K562 (cell line): ENCODE measurements around the gene FSCN2. TPM values are rescaled to one million over a fixed set of nuclear protein-coding genes. Genes with fewer than 3 reads are reported as not detected.

Source experiments
- CTCF ChIP-seq, 3 experiments: IDR thresholded peaks in 2 of 3; conservative IDR thresholded peaks in 1 of 3; 2 replicates each; pipeline ENCODE4 v1.5.1; 2011 to 2012; ENCODE audit warnings: low read length in 3 of 3, mild to moderate bottlenecking in 3 of 3, control low read depth in 2 of 3, improper control_type of control experiment in 1 of 3, inconsistent platforms in 1 of 3, low read depth in 1 of 3, mixed read lengths in 1 of 3, moderate library complexity in 1 of 3; ENCODE audit not compliant: insufficient read depth in 2 of 3
- ESRRB ChIP-seq: fragments of 250-450 bp; sonication (Bioruptor Pico); IDR thresholded peaks from 2 replicates; pipeline ENCODE4 v1.5.0; 2020; ENCODE audit warnings: mild to moderate bottlenecking, moderate library complexity, borderline replicate concordance
- ETV1 ChIP-seq: fragments of 450-650 bp; conservative IDR thresholded peaks from 2 replicates; pipeline ENCODE4 v1.6.1; 2016; ENCODE audit warnings: missing genetic modification characterization, control low read depth, low read depth, missing compliant biosample characterization
- FOS ChIP-seq: IDR thresholded peaks from 3 replicates; pipeline ENCODE4 v1.6.1; 2011; ENCODE audit not compliant: insufficient read length; ENCODE audit errors: extremely low read depth
- GABPB1 ChIP-seq: sonication (generic); formaldehyde crosslinking; IDR thresholded peaks from 2 replicates; pipeline ENCODE4 v1.8.0; 2022; ENCODE audit warnings: mild to moderate bottlenecking, missing genetic modification reagents
- HCFC1 ChIP-seq: IDR thresholded peaks from 2 replicates; pipeline ENCODE4 v1.6.1; 2012; ENCODE audit warnings: low read depth, low read length, improper control_type of control experiment
- HDAC8 ChIP-seq: fragments of 450-650 bp; IDR thresholded peaks from 2 replicates; pipeline ENCODE4 v1.6.1; 2016; ENCODE audit warnings: mild to moderate bottlenecking, missing genetic modification characterization, moderate library complexity, missing compliant biosample characterization
- JUNB ChIP-seq: fragments of 450-650 bp; formaldehyde crosslinking; conservative IDR thresholded peaks from 2 replicates; pipeline ENCODE4 v1.4.0; 2020; ENCODE audit warnings: mild to moderate bottlenecking
- KDM1A ChIP-seq, 2 experiments: fragments of 450-650 bp; IDR thresholded peaks; 2 replicates each; pipeline ENCODE4 v1.6.1; 2016; ENCODE audit warnings: mild to moderate bottlenecking in 2 of 2
- MAFF ChIP-seq: IDR thresholded peaks from 2 replicates; pipeline ENCODE4 v1.6.1; 2012; ENCODE audit warnings: low read length, improper control_type of control experiment
- MXI1 ChIP-seq: IDR thresholded peaks from 2 replicates; pipeline ENCODE4 v1.6.1; 2011; ENCODE audit warnings: low read depth, mild to moderate bottlenecking, improper control_type of control experiment, low read length
- NCOR1 ChIP-seq: fragments of 450-650 bp; IDR thresholded peaks from 2 replicates; pipeline ENCODE4 v1.6.1; 2016; ENCODE audit warnings: mild to moderate bottlenecking, moderate library complexity
- PCBP1 ChIP-seq: fragments of 200-400 bp; formaldehyde crosslinking; IDR thresholded peaks from 2 replicates; pipeline ENCODE4 v1.6.1; 2018; ENCODE audit warnings: mild to moderate bottlenecking, low read depth, low read length; ENCODE audit not compliant: poor library complexity, severe bottlenecking
- PHF8 ChIP-seq: fragments of 200-600 bp; sonication (generic); IDR thresholded peaks from 2 replicates; pipeline ENCODE4 v1.6.1; 2012; ENCODE audit warnings: mixed run types, mild to moderate bottlenecking, inconsistent platforms, low read length, moderate library complexity, borderline replicate concordance
- PURB ChIP-seq: sonication (generic); formaldehyde crosslinking; IDR thresholded peaks from 2 replicates; pipeline ENCODE4 v1.9.0; 2021; ENCODE audit warnings: low read depth, mild to moderate bottlenecking, missing genetic modification reagents
- RAD51 ChIP-seq: fragments of 450-650 bp; IDR thresholded peaks from 2 replicates; pipeline ENCODE4 v1.7.1; 2016; ENCODE audit warnings: low read depth, mild to moderate bottlenecking, borderline replicate concordance
- RB1 ChIP-seq: fragments of 450-650 bp; IDR thresholded peaks from 2 replicates; pipeline ENCODE4 v1.6.1; 2017; ENCODE audit warnings: low read depth, mild to moderate bottlenecking
- SAP30 ChIP-seq: fragments of 200-600 bp; sonication (generic); IDR thresholded peaks from 2 replicates; pipeline ENCODE4 v1.6.1; 2012; ENCODE audit warnings: borderline replicate concordance, low read depth, mild to moderate bottlenecking, moderate library complexity, low read length, control low read depth, inconsistent platforms; ENCODE audit not compliant: insufficient read depth, poor library complexity, severe bottlenecking
- TBP ChIP-seq: optimal IDR thresholded peaks from 2 replicates; pipeline ENCODE3; 2011; ENCODE audit warnings: low read depth, low read length, improper control_type of control experiment
- TEAD1 ChIP-seq, 2 experiments: fragments of 450-650 bp in 1 of 2; sonication (generic) in 1 of 2; formaldehyde crosslinking; IDR thresholded peaks; 2 replicates each; pipeline versions ENCODE4 v1.4.0 to v1.8.0; 2020 to 2022; ENCODE audit warnings: mild to moderate bottlenecking in 2 of 2, missing genetic modification reagents in 1 of 2
- ZNF12 ChIP-seq: sonication (generic); formaldehyde crosslinking; IDR thresholded peaks from 2 replicates; pipeline ENCODE4 v1.4.0; 2020; ENCODE audit warnings: mild to moderate bottlenecking, missing genetic modification reagents
- ZNF239 ChIP-seq: fragments of 250-450 bp; sonication (Bioruptor Pico); IDR thresholded peaks from 2 replicates; pipeline ENCODE4 v1.4.0; 2020; ENCODE audit warnings: mild to moderate bottlenecking
- ZNF24 ChIP-seq: fragments of 450-650 bp; IDR thresholded peaks from 2 replicates; pipeline ENCODE4 v1.6.1; 2016
- polyA plus RNA-seq, 8 experiments: library from polyadenylated mRNA; depleted of rRNA in 4 of 8; stranded (reverse) in 5 of 8; unstranded in 3 of 8; fragments of >200 nt; fragmentation: Nextera tagmentation in 2 of 8; fragmentation: Illumina TruSeq in 1 of 8; extraction: Ambion mirVana in 2 of 8; extraction: Trizol in 1 of 8; gene quantifications; 2 replicates each; pipeline versions ENCODE4 v1.2.1 to v1.2.3, GENCODE V29; 2011 to 2014; ENCODE audit warnings: inconsistent platforms in 1 of 8, missing spikeins in 1 of 8
- total RNA-seq, 7 experiments: library from RNA; depleted of rRNA in 6 of 7; stranded (reverse); fragments of >200 nt in 6 of 7; fragmentation: Illumina TruSeq in 2 of 7; extraction: Trizol in 2 of 7; gene quantifications; 2 replicates each; pipeline versions ENCODE4 v1.2.1 to v1.2.3, GENCODE V29; 2011 to 2021; ENCODE audit warnings: low replicate concordance in 1 of 7
- TF ChIP-seq, protein P1 (sequence below): fragments of 450-650 bp; IDR thresholded peaks from 2 replicates; pipeline ENCODE4 v1.6.1; 2014; ENCODE audit warnings: low read depth, mild to moderate bottlenecking, moderate library complexity, borderline replicate concordance

Gene FSCN2
- total and polyA plus RNA-seq, 9 of the 15 experiments (the other 6 are each of a cell fraction or from before 2014, with no cell fraction given) = 0.08 TPM; not detected in 8

DNA sequence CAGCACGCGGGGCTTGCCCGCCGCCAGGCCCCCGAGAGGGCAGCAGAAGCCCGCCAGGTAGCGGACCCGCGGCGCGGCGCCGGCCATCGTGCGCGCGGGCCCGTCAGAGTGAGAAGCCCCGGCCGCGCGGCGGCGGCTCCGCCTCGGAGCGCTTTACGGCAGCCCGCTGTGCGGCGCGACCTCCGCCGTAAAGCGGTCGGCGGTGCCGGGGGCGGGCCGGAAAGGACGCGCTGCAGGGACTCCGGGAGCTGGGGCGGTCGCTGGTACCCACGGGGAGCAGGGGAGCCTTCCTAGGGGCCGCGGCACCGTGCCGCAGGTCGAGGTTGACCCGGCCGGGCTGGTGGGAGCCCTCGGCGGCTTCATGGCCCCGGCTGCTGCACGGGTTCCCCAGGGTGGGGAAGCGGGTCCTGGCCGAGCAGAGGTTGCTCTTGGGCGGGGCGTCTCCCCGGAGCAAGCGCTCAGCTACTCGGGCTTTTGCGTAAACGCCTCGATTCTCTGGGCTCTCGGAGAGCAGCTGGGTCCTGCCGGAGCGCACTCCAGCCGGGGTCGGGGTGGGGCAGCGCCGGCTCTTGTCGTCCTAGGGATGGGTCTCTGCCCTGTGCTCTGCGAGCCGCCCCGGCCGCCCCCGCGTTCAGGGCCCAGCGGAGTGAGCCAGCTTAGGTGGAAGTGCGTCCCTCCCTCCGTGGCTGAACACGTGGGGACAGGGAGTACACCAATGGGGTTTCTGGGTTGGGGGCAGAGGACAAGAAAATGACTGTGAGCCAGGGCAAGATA is 24.3 kb downstream of the FSCN2 start, which contains the start of gene FAAP100 (continued):
- TF ChIP-seq CTCF (IDR thresholded peaks at IDR 0.05 in 2 of 3, conservative IDR thresholded peaks at IDR 0.05 in 1 of 3; ENCODE audit: insufficient read depth in 2 of 3, low read depth in 1 of 3, low read length in 3 of 3) = peak in 1 of 3 experiments; percentile 7; a peak in 1 of 6 replicates
- TF ChIP-seq SAP30 = peak; percentile 81
- TF ChIP-seq RAD51 = 0 out of 2 replicates have a peak, but pooled peaks have one; percentile 42
- 0 out of 2 replicates have a peak, but pooled peaks have one; percentile 32 for TF ChIP-seq ETV1 (tag)
- TF ChIP-seq RB1 = peak; percentile 81
- no peak for TF ChIP-seq PURB (CRISPR knock-in tag)
- TF ChIP-seq ZNF24 = no peak
- 0 out of 4 replicates have a peak, but pooled peaks of 1 of the 2 experiments have one; percentile 65 for TF ChIP-seq TEAD1 (CRISPR knock-in tag; IDR thresholded peaks at IDR 0.05)
- no peak for TF ChIP-seq ZNF239 (CRISPR knock-in tag)
- TF ChIP-seq JUNB = no peak
- TF ChIP-seq MXI1 = peak; percentile 77; the same call in 1 of the 2 replicates
- no peak for TF ChIP-seq MAFF
- peak; percentile 32 for TF ChIP-seq PCBP1
- no peak for TF ChIP-seq ZNF12 (CRISPR knock-in tag)
- peak; percentile 79; the same call in 1 of the 2 replicates for TF ChIP-seq PHF8
- TF ChIP-seq ESRRB (CRISPR knock-in tag) = no peak
- TF ChIP-seq NCOR1 = no peak
- TF ChIP-seq KDM1A (IDR thresholded peaks at IDR 0.05) = no peak
- TF ChIP-seq, protein P1, sequence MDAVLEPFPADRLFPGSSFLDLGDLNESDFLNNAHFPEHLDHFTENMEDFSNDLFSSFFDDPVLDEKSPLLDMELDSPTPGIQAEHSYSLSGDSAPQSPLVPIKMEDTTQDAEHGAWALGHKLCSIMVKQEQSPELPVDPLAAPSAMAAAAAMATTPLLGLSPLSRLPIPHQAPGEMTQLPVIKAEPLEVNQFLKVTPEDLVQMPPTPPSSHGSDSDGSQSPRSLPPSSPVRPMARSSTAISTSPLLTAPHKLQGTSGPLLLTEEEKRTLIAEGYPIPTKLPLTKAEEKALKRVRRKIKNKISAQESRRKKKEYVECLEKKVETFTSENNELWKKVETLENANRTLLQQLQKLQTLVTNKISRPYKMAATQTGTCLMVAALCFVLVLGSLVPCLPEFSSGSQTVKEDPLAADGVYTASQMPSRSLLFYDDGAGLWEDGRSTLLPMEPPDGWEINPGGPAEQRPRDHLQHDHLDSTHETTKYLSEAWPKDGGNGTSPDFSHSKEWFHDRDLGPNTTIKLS = 0 out of 2 replicates have a peak, but pooled peaks have one; percentile 74
- TF ChIP-seq FOS = peak; percentile 21
- peak; percentile 69 for TF ChIP-seq HCFC1
- TF ChIP-seq GABPB1 (CRISPR knock-in tag) = peak; percentile 51; the same call in 1 of the 2 replicates
- peak; percentile 84 for TF ChIP-seq TBP
- TF ChIP-seq HDAC8 = no peak
